ENCODE measurements around the gene NAP1L4. TPM values are rescaled to one million over a fixed set of nuclear protein-coding genes. Genes with fewer than 3 reads are reported as not detected.

The NAP1L4 gene, protein sequence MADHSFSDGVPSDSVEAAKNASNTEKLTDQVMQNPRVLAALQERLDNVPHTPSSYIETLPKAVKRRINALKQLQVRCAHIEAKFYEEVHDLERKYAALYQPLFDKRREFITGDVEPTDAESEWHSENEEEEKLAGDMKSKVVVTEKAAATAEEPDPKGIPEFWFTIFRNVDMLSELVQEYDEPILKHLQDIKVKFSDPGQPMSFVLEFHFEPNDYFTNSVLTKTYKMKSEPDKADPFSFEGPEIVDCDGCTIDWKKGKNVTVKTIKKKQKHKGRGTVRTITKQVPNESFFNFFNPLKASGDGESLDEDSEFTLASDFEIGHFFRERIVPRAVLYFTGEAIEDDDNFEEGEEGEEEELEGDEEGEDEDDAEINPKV
- total RNA-seq: 100 to 1,000 TPM in 6 of 7 donors, 10 to 100 TPM in 1; 87.5 to 137 (median 131) TPM
- polyA plus RNA-seq: 100 to 1,000 TPM in 1 of 3 donors, 10 to 100 TPM in 2; 79.5 to 104 (median 90.6) TPM
- long read RNA-seq, donor 1, partial matches to known transcripts: 0 of 8 reads
- long read RNA-seq, donor 1, other reads (novel, unspliced or antisense): 0 of 8 reads
- long read RNA-seq, donor 2: 0 reads

DNA sequence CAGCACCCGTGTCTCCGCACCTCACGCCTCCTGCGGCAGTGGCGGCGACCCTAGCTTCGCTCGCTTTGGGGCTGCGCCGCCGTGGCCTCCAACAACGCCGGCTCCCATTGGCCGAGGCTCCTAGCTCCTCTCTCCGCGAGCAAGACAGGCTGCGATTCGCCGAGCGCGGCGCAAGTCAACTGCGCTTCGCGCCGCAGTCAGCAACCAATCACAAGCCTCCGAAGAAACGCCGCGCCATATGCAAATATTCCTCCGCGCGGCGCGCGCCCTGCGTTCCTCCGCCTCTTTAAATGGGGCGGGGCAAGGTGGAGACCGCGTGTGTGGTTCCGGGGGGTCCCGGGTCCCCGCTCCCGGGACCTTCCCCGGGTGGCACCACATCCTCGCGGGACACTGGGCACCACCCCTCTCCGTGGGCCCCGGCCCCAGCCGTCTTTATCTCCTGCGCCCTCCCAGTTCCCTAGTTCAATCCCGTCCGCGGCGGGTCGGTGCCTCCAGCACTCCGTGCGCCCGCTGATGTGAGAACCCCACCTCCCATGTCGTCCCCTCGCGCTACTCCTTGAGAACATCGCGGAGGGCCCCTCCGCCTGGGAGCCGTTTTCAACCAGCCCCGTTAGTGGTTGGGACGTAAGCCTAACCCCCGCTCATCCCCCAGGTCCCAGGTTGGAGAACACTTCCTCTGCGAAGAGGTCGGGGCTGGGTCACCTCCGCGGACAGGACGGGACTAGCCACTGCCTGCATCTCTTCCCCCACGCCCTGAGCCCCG is at the start of gene NAP1L4:
Gene NAP1L4 (minus strand): TSS at position 96 of the 763 bp plus-strand sequence. CDS start 13,109 bp downstream, outside the sequence.
- TF ChIP-seq, protein P1, sequence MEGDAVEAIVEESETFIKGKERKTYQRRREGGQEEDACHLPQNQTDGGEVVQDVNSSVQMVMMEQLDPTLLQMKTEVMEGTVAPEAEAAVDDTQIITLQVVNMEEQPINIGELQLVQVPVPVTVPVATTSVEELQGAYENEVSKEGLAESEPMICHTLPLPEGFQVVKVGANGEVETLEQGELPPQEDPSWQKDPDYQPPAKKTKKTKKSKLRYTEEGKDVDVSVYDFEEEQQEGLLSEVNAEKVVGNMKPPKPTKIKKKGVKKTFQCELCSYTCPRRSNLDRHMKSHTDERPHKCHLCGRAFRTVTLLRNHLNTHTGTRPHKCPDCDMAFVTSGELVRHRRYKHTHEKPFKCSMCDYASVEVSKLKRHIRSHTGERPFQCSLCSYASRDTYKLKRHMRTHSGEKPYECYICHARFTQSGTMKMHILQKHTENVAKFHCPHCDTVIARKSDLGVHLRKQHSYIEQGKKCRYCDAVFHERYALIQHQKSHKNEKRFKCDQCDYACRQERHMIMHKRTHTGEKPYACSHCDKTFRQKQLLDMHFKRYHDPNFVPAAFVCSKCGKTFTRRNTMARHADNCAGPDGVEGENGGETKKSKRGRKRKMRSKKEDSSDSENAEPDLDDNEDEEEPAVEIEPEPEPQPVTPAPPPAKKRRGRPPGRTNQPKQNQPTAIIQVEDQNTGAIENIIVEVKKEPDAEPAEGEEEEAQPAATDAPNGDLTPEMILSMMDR (IDR thresholded peaks at IDR 0.05 in 8 of 11, conservative IDR thresholded peaks at IDR 0.05 in 3 of 11): peak in 2 of 11 experiments; percentile 32 to 37
- TF ChIP-seq POLR2AphosphoS5 (IDR thresholded peaks at IDR 0.05): peak; percentile 95 to 96 (median 95)
- TF ChIP-seq POLR2A (IDR thresholded peaks at IDR 0.05): peak in 1 of 3 donors; percentile 31
- Histone ChIP-seq H3K27ac (peak within 1 kb of the TSS; percentile 91 to 98 (median 94)), H3K4me1 (peaks cover 26 to 54% (median 43%) of the 10 kb centered on the region in 6 donors), H3K27me3 (replicated peaks in 1 of 7) (no peaks in the 10 kb centered on the region), H3K9me3 (no peaks in the 10 kb centered on the region), H3K36me3 (no peaks in the 10 kb centered on the region), H3K4me3 (peak within 1 kb of the TSS; percentile 65 to 90 (median 86))
- WGBS, 5 donors: 0 to 1% (median 0%) methylated on average over 37 to 77 of the region's 77 CpGs
- DNase-seq: peak; percentile 98
- intact Hi-C loops (cut with DNase I; ENCODE audit: low total_unique reads): no loop called here

DNA sequence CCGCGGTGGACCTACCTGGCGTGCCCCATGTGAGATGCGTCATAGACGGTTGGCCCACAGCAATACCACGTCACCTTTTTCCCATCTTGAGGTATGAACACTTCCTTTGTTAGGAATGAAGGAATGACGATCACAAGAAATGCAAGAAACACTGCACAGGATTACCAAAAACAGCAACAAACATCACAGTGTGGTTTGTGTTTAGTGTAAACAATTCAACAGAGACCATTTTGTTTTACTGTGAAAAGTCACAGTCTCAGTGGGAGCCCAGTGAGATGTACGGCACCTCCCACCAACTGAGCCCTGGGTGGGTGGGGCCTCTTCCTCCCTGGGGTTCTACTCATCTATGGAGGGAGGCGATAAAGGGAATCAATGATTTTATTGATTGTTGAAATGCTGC is 48.8 kb upstream of the NAP1L4 start:
- Histone ChIP-seq H3K9me3 (no peaks in the 10 kb centered on the region), H3K4me1 (peaks cover 8 to 32% (median 19%) of the 10 kb centered on the region in 6 donors), H3K4me3 (no peak overlapping the region), H3K27me3 (replicated peaks in 1 of 7) (no peaks in the 10 kb centered on the region), H3K27ac (no peak overlapping the region), H3K36me3 (peaks cover 0 to 100% (median 73%) of the 10 kb centered on the region in 6 donors)
- no peak for TF ChIP-seq POLR2AphosphoS5 (IDR thresholded peaks at IDR 0.05)
- no peak for TF ChIP-seq POLR2A (IDR thresholded peaks at IDR 0.05)
- TF ChIP-seq, protein P1 (IDR thresholded peaks at IDR 0.05 in 8 of 11, conservative IDR thresholded peaks at IDR 0.05 in 3 of 11): no peak
- peak; percentile 27 for DNase-seq
- intact Hi-C loops (cut with DNase I; ENCODE audit: low total_unique reads): no loop called here
- WGBS, 5 donors: 92 to 98% (median 94%) methylated on average over 9 of the region's 9 CpGs

DNA sequence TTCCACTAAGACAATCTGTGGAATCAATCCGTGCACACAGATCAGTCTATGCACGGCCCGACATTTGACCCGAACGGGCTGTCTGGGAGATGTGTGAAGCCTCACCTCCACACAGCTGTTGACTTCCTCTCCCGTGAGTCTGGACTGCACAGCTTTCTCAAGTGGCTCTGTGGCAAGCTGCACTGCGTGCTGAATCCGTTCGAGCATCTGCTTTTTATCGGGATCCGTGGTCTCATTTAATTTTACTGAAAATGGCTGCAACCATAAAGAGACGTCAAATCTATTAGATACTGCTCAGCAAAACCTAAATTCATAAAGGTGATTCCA is 45.8 kb upstream of the NAP1L4 start:
- intact Hi-C loops (cut with DNase I; ENCODE audit: low total_unique reads): loop anchor here (5.0 kb wide), 2 partner anchors 54 to 179 kb away; partner anchors contain the start of gene MRGPRG
- DNase-seq: no peak
- no peak overlapping the region for H3K4me3 ChIP-seq
- H3K27ac ChIP-seq: peak overlapping the region in 2 of 8 donors; percentile 53 to 54
- peaks cover 10 to 38% (median 30%) of the 10 kb centered on the region in 6 donors for H3K4me1 ChIP-seq
- H3K27me3 ChIP-seq (replicated peaks in 1 of 7): no peaks in the 10 kb centered on the region
- peaks cover 0 to 98% (median 70%) of the 10 kb centered on the region in 6 donors for H3K36me3 ChIP-seq
- no peaks in the 10 kb centered on the region for H3K9me3 ChIP-seq
- 84 to 91% (median 87%) methylated on average over 8 to 12 of the region's 12 CpGs for WGBS, 5 donors
- TF ChIP-seq POLR2A (IDR thresholded peaks at IDR 0.05) (no peak), POLR2AphosphoS5 (IDR thresholded peaks at IDR 0.05) (no peak)
- TF ChIP-seq, protein P1 (IDR thresholded peaks at IDR 0.05 in 8 of 11, conservative IDR thresholded peaks at IDR 0.05 in 3 of 11): no peak
